GM18867 (cell line): ENCODE data around the gene FOXJ2.
"Not testable (repeated sequence)": the region's sequence is repeated elsewhere in the genome, so short reads cannot be mapped to it uniquely, and the experiment has no call there.

Experiments used
- ATAC-seq: cut with Tn5 transposase; IDR thresholded peaks from one replicate; pipeline ENCODE4 v1.9.1; 2021; ENCODE audit warnings: mild to moderate bottlenecking, moderate library complexity; ENCODE audit not compliant: unreplicated experiment

Gene FOXJ2

DNA sequence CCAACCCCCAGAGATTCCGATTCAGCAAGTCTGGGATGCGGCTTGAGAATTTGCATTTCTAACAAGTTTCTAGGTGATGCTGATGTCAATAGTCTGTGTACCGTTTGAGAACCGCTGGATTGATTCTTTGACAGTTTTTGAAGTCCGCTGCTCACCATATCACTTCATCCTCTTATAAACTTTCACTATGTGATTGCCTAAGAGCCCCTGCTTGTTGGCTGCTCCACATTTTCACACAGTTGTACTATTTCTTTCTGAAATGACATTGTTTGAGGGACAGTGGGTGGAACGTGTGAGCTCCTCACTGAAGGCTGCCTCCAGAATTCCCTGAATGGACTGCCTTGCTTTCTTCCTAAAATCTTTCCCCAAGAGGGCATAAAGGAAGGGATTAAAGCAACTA lies 26.0 kb downstream of the FOXJ2 start:
- no peak for ATAC-seq

GRCh38 chr12:8064131-8064530 lies 31.6 kb downstream of the FOXJ2 start:
- no peak for ATAC-seq

DNA sequence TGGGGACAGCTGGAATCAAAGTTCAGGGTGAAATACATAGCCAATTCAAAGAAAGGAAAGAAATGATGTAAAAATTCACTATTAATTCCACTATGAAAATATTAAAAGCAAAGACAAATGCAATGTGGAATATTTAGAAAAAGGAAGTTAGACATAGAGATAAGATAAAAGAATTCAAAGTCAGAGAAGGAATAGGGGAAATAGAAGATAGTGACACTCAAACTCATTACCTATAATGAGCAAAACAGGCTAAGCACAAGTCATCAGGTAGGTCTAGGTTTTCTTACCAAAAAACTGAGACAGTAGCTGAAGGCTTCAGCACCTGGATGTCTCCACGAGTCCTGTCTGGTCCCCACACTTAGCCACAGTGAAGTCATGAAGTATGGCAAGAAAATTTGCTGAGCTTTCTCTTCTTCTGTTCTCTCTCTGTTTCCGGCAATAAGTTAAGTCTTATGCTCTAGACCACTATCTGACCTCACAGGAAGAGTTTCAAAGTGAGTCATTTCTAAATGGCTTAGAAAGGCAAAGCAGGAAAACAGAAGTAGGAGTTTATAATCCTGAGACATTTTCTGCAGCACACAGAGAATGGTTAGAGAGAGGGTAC lies 33.6 kb downstream of the FOXJ2 start, which contains the start of gene C3AR1:
TSS of gene C3AR1 (minus strand) at position 369 of the 604 bp plus-strand sequence. CDS start 6,174 bp downstream, outside the sequence.
- ATAC-seq, result peak; percentile 76

DNA sequence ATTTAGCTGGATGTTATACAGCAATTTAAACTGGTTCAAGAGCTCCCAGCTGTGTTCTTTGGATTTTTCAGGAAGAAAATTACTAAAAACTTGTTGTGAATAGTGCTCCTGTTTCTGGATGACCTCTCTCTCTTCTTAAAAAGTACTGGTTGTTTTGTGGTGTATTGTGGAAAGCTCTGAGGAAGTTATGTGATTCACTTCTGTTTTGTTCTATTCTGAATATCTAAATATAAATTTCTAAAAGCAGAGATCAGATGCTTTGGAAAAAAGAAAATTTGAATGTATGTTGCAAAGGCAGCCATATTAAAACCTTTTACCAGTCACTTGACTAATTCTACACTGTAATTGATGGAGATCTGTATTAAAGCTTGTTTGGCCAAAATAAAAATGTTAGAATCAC lies 37.1 kb downstream of the FOXJ2 start:
- ATAC-seq, result no peak

- ATAC-seq, result not testable (repeated sequence)
These were observed 39.3 kb downstream of the FOXJ2 start for GRCh38 chr12:8071820-8072219.

DNA sequence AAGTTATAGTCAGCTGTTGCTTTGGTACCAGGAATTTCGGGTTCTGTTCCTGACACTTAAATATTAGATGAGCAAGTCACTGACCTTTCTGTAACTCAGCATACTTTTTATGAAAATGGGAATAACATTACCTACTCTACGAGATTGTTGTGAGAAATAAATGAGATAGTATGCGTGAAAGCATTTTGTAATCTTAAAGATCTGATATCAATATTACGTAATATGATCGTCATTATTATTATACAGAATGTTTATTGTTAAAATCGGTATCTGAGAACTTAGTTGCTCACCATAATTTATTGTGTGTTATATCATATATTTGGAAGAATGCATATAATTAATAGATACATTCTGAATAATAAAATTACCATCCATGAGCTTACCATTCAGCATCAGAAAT lies 43.4 kb downstream of the FOXJ2 start:
- no peak for ATAC-seq

GRCh38 chr12:8076366-8076765 lies 43.9 kb downstream of the FOXJ2 start:
- no peak for ATAC-seq

DNA sequence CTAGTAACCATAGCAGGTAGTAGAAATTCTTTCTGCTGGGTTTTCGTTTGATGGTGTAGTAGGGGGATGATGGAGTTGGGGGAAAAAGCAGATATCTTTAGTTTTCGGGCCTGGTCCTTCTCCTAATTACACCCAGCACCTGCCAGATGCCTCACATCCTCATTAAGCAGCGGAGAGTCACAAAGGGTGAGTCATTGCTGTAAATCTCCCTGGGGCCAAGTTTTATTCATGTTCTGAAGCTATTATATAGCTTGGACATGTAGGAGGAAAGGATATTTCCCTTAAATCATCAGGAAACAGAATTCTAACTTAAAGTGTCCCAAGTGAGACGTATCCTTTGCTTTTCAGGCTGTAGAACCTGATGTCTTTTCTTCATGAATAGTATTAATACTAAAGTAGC lies 44.7 kb downstream of the FOXJ2 start:
- no peak for ATAC-seq

DNA sequence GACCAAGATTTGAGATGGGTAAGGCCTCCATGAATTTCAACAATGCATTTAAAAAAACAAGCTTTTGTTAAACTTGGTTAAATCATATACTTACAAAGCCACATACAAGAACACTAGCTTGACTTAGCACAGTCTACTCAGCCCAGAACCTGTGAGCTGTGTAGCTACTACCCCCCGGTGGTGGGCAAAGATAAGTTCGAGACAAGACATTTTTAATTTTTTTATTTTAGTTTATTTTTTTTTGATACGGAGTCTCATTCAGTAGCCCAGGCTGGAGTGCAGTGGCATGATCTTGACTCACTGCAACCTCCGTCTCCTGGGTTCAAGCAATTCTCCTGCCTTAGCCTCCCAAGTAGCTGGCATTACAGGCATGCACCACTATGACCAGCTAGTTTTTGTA lies 45.9 kb downstream of the FOXJ2 start:
- ATAC-seq, result no peak

DNA sequence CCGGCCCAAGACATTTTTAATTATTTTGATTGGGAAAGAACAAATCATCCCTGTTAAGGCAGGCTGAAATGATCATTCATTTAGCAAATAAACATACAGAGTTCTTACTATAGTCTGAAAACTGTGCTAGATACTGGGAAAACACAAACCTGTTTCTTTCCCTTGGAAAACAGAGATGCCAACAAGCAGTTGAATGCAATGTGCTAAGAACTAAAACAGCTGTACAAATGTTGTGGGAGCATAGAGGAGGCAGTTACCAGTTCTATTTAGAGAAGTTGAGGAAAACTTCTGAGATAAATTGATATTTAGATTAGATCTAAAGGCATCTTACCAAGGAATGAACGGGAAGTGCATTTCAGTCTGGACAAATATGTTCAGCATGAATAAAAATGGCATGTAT lies 46.4 kb downstream of the FOXJ2 start:
- no peak for ATAC-seq

DNA sequence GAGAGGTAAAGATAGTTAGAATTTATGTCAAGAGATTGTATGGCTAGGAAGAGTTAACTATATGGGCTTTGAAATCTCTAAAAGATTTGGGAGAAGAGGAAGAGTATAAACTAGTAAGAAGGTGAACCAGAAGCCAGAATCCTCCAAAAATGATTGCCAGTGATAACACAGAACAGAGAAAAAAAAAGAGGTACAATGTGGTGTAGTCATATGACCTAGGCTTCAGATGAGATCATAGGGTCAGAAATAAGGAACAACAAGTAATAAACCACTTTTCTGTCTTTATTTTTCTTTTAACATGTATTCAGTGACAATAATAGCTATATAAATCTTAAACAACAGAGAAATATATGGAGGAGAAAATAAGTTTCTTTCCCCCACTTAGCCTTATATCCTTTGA lies 47.6 kb downstream of the FOXJ2 start:
- no peak for ATAC-seq

DNA sequence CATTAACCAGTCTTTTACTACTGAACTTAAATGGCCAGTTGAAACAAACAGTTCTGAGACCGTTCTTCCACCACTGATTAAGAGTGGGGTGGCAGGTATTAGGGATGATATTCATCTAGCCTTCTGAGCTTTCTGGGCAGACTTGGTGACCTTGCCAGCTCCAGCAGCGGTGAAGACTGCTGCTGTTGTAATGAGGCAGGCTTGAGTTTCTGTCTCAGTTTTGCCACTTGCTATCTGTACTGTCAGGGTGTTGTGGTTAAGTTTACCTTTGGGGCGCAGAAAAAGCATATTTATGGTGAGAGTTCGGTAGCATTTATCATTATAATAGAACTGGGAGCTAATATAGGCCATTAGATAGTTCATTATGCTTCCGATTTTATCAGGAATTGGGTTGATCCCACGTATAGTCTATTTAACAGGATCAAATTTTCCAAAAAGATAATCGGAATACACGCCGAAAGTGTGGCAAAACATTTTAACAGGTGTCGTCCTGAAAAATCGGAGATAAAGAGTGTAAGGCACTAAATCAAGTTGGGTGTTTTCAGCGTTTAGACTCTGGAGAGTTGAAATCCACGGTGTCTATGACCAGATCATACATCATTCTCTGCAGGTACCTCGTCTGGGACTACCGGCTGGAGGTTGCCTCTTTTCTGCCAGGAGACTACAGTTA lies 48.9 kb downstream of the FOXJ2 start:
- no peak for ATAC-seq

GRCh38 chr12:8082808-8083100 lies 50.2 kb downstream of the FOXJ2 start:
- no peak for ATAC-seq

- ATAC-seq, result not testable (repeated sequence)
These were observed 51.8 kb downstream of the FOXJ2 start for GRCh38 chr12:8084351-8084750.

GRCh38 chr12:8087666-8088065 lies 55.1 kb downstream of the FOXJ2 start:
- no peak for ATAC-seq

GRCh38 chr12:8088574-8088973 lies 56.1 kb downstream of the FOXJ2 start:
- ATAC-seq, result peak; percentile 78

- ATAC-seq, result not testable (repeated sequence)
These were observed 56.8 kb downstream of the FOXJ2 start for GRCh38 chr12:8089277-8089676.

GRCh38 chr12:8089716-8090115 lies 57.2 kb downstream of the FOXJ2 start:
- ATAC-seq, result no peak

- ATAC-seq, result no peak
These were observed 60.8 kb downstream of the FOXJ2 start for GRCh38 chr12:8093291-8093690.

DNA sequence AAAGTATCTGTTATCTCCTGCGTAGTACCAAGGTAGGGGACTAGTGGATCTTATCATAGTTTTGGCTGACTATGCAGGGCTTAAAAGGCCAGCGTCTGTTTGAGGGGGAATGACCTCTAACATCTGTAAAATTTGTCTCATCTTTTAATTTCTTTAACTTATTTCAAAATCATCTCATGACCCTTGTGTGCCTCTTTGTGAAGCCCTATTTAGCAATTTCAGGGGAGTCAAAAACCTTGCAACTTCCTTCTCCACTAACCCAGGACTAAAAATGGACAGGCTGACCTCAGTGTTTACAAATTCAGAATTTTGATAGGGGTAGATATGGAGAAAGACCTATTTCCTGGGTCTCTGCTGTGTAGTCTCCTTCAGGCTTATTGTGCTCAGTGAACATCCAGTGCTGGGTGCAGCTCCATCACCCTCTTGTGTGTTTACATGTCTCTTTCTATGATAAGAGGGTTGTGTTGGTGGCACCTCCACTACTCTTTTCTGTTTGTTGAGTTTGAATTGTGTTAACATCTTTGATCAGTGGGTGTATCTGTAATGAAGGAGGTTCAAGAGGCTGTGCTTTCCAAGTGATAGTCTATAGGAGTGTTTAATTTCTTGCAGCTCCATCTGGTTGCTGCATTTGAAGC lies 63.9 kb downstream of the FOXJ2 start:
- no peak for ATAC-seq

GRCh38 chr12:8099235-8099634 lies 66.7 kb downstream of the FOXJ2 start:
- no peak for ATAC-seq
